Activated B cell treated with CpG ODN at 0.5 μM for 24 hours (primary cell): ENCODE data around the gene ELOVL4. TPM values are rescaled to one million over a fixed set of nuclear protein-coding genes. Genes with fewer than 3 reads are reported as not detected.

Source experiments
- ATAC-seq: fragments of 200-7000 bp; cut with Tn5 transposase; one replicate; pipeline ENCODE4 v1.10.0; 2021; ENCODE audit warnings: low read depth, mild to moderate bottlenecking, moderate library complexity
- CTCF ChIA-PET: fragments of 350-600 bp; sonication (Branson Sonifier 250); formaldehyde crosslinking; loops from one replicate; lab custom pipeline; 2021; ENCODE audit warnings: antibody characterized with exemption; lab: Charles Lee
- POLR2A ChIA-PET: fragments of 350-600 bp; sonication (Branson Sonifier 250); formaldehyde crosslinking; loops from one replicate; lab custom pipeline; 2021; ENCODE audit warnings: antibody characterized with exemption; lab: Charles Lee
- DNase-seq: peaks from one replicate; pipeline ENCODE4 v3.0.0; 2022
- H3K27ac Mint-ChIP-seq: one replicate; pipeline ENCODE4 v1.8.0; 2020; ENCODE audit warnings: mixed read lengths
- H3K27me3 Mint-ChIP-seq: one replicate; pipeline ENCODE4 v1.8.0; 2021; ENCODE audit warnings: mixed read lengths
- H3K36me3 Mint-ChIP-seq: one replicate; pipeline ENCODE4 v1.8.0; 2021; ENCODE audit warnings: low read depth, mixed read lengths
- H3K4me1 Mint-ChIP-seq: one replicate; pipeline ENCODE4 v1.8.0; 2021; ENCODE audit warnings: mixed read lengths
- H3K4me3 Mint-ChIP-seq: one replicate; pipeline ENCODE4 v1.8.0; 2020; ENCODE audit warnings: mild to moderate bottlenecking, mixed read lengths
- H3K9me3 Mint-ChIP-seq: one replicate; pipeline ENCODE4 v1.8.0; 2020; ENCODE audit warnings: mixed read lengths
- CTCF ChIP-seq: fragments of 200-600 bp; IDR thresholded peaks from one replicate; pipeline ENCODE4 v1.8.0; 2022; ENCODE audit warnings: antibody characterized with exemption, mild to moderate bottlenecking
- intact Hi-C: fragments of 100-400 bp; cut with micrococcal nuclease; formaldehyde crosslinking; loops from one replicate; pipeline ENCODE4 v1.15.1; 2024
- total RNA-seq: library from RNA; stranded (reverse); gene quantifications from 2 replicates; pipeline ENCODE4 v1.2.3, GENCODE V29; 2022

ELOVL4 gene
- not detected in 2 replicates for total RNA-seq

- TF ChIP-seq CTCF, result no peak
- Mint-ChIP-seq H3K4me1 (peaks cover 19% of the 10 kb centered on the region), H3K27ac (no peak within 1 kb of the TSS), H3K36me3 (no peaks in the 10 kb centered on the region), H3K9me3 (no peaks in the 10 kb centered on the region), H3K4me3 (peak within 1 kb of the TSS; percentile 80), H3K27me3 (peaks cover 47% of the 10 kb centered on the region)
- CTCF ChIA-PET, result no interaction called here
- DNase-seq (peak; percentile 16), ATAC-seq (peak; percentile 57)
- intact Hi-C loops, result loop anchor here (2.0 to 10.0 kb wide), 2 partner anchors 57 to 1807 kb away; partner anchors contain the start of genes TENT5A and TTK
- POLR2A ChIA-PET, result no interaction called here
These were observed at the start of gene ELOVL4 for GRCh38 chr6:79947191-79948186. ELOVL4 (minus strand) TSS chr6:79947553; CDS start chr6:79947279, 274 bp downstream.

GRCh38 chr6:79993911-79994309 is 46.6 kb upstream of the ELOVL4 start:
- Mint-ChIP-seq H3K27me3 (peaks cover 4% of the 10 kb centered on the region), H3K36me3 (no peaks in the 10 kb centered on the region), H3K27ac (no peak overlapping the region), H3K4me3 (no peak overlapping the region), H3K9me3 (no peaks in the 10 kb centered on the region), H3K4me1 (no peaks in the 10 kb centered on the region)
- ChIA-PET CTCF (no interaction called here), POLR2A (no interaction called here)
- intact Hi-C loops, result no loop called here
- TF ChIP-seq CTCF, result no peak
- DNase-seq, result no peak
- no peak for ATAC-seq

- Mint-ChIP-seq H3K9me3 (no peaks in the 10 kb centered on the region), H3K27ac (no peak overlapping the region), H3K4me1 (no peaks in the 10 kb centered on the region), H3K36me3 (no peaks in the 10 kb centered on the region), H3K4me3 (no peak overlapping the region), H3K27me3 (peaks cover 4% of the 10 kb centered on the region)
- CTCF ChIA-PET, result no interaction called here
- no peak for DNase-seq
- intact Hi-C loops, result no loop called here
- POLR2A ChIA-PET, result no interaction called here
- TF ChIP-seq CTCF, result no peak
- no peak for ATAC-seq
These were observed 45.9 kb upstream of the ELOVL4 start for GRCh38 chr6:79993012-79993910.

- Mint-ChIP-seq H3K36me3 (no peaks in the 10 kb centered on the region), H3K4me3 (no peak overlapping the region), H3K27ac (no peak overlapping the region), H3K4me1 (peaks cover 5% of the 10 kb centered on the region), H3K27me3 (peaks cover 2% of the 10 kb centered on the region), H3K9me3 (no peaks in the 10 kb centered on the region)
- ATAC-seq, result no peak
- TF ChIP-seq CTCF, result no peak
- no peak for DNase-seq
- intact Hi-C loops, result no loop called here
- ChIA-PET POLR2A (no interaction called here), CTCF (no interaction called here)
These were observed 42.3 kb upstream of the ELOVL4 start for GRCh38 chr6:79989641-79990040.
